HepG2 (cell line): ENCODE data around the gene NKAIN2. TPM values are rescaled to one million over a fixed set of nuclear protein-coding genes. Genes with fewer than 3 reads are reported as not detected.

Experiments
- ATAC-seq: fragments of 200-7000 bp; cut with Tn5 transposase; 3 replicates; pipeline ENCODE4 v1.9.1; 2020; ENCODE audit warnings: mild to moderate bottlenecking, moderate library complexity
- BruUV-seq: library from RNA; stranded (reverse); fragments of 400-500 nt; replicated peaks from 2 replicates; lab custom pipeline; 2021; lab: Mats Ljungman, UMichigan
- CTCF ChIA-PET: fragments of 300-600 bp; formaldehyde crosslinking; extraction: SDS; loops from one replicate; lab custom pipeline; 2021; ENCODE audit warnings: low total read pairs, inconsistent platforms, low intra/inter-chr PET ratio; lab: Yijun Ruan, JAX
- POLR2A ChIA-PET: fragments of 350-600 bp; sonication (Branson Sonifier 250); formaldehyde crosslinking; loops from one replicate; lab custom pipeline; 2020; ENCODE audit warnings: antibody characterized with exemption, inconsistent platforms; lab: Yijun Ruan, JAX
- DNase-seq: peaks from one replicate; pipeline ENCODE4 v3.0.0-alpha.2; 2015; ENCODE audit warnings: low spot score
- FAIRE-seq: peaks from 3 replicates; lab custom pipeline; 2011; peaks lifted over from hg19 to GRCh38; lab: Jason Lieb, UNC
- H2AFZ ChIP-seq: one replicate; pipeline ENCODE4 v1.6.1; 2011; ENCODE audit warnings: low read length, inconsistent platforms
- H3K27ac ChIP-seq: fragments of 300-600 bp; 3 replicates; pipeline ENCODE4 v1.8.0; 2011; ENCODE audit warnings: mixed run types, mild to moderate bottlenecking, mixed read lengths, low read length, inconsistent platforms; ENCODE audit not compliant: insufficient read depth; ENCODE audit errors: extremely low read length
- H3K27me3 ChIP-seq, 2 experiments: fragments of 200-600 bp in 1 of 2; 2 replicates in 1 of 2; 3 replicates in 1 of 2; pipeline versions ENCODE4 v1.6.0 to v1.8.0; 2011; ENCODE audit warnings: low read length in 2 of 2, mild to moderate bottlenecking in 2 of 2, moderate library complexity in 2 of 2, inconsistent platforms in 1 of 2; ENCODE audit not compliant: insufficient read depth in 2 of 2, control insufficient read depth in 1 of 2
- H3K36me3 ChIP-seq, 2 experiments: fragments of 200-600 bp in 1 of 2; replicated peaks in 1 of 2; 2 replicates in 1 of 2; 3 replicates in 1 of 2; pipeline versions ENCODE4 v1.5.1 to v1.8.0; 2011; ENCODE audit warnings: low read length in 2 of 2, inconsistent platforms in 1 of 2; ENCODE audit not compliant: insufficient read depth in 2 of 2, control insufficient read depth in 1 of 2
- H3K4me1 ChIP-seq: 2 replicates; pipeline ENCODE4 v1.5.1; 2012; ENCODE audit warnings: low read length, inconsistent platforms; ENCODE audit not compliant: insufficient read depth
- H3K4me2 ChIP-seq: 2 replicates; pipeline ENCODE4 v1.6.0; 2011; ENCODE audit warnings: low read depth, low read length, inconsistent platforms
- H3K4me3 ChIP-seq, 3 experiments: fragments of 200-600 bp in 1 of 3; sonication (generic), shearing (Covaris generic) in 1 of 3; replicated peaks in 1 of 3; 2 replicates each; pipeline ENCODE4 v1.5.1; 2011 to 2016; ENCODE audit warnings: low read length in 3 of 3, inconsistent platforms in 2 of 3, low read depth in 2 of 3, mild to moderate bottlenecking in 2 of 3, control low read depth in 1 of 3, mixed read lengths in 1 of 3; ENCODE audit not compliant: insufficient read depth in 1 of 3
- H3K79me2 ChIP-seq: one replicate; pipeline ENCODE4 v1.6.1; 2011; ENCODE audit warnings: low read length, inconsistent platforms; ENCODE audit not compliant: insufficient read depth
- H3K9ac ChIP-seq: 2 replicates; pipeline ENCODE4 v1.6.0; 2011; ENCODE audit warnings: mild to moderate bottlenecking, low read depth, low read length, inconsistent platforms; ENCODE audit not compliant: insufficient read depth
- H3K9me3 ChIP-seq: 2 replicates; pipeline ENCODE4 v1.5.1; 2012; ENCODE audit warnings: mild to moderate bottlenecking, low read length
- H4K20me1 ChIP-seq: 2 replicates; pipeline ENCODE4 v1.6.0; 2011; ENCODE audit warnings: inconsistent platforms, mild to moderate bottlenecking, low read length, moderate library complexity; ENCODE audit not compliant: insufficient read depth
- BRCA1 ChIP-seq: sonication (generic); formaldehyde crosslinking; IDR thresholded peaks from 2 replicates; pipeline ENCODE4 v1.4.0; 2020; ENCODE audit warnings: missing genetic modification reagents
- HOXA3 ChIP-seq: sonication (generic); formaldehyde crosslinking; IDR thresholded peaks from 2 replicates; pipeline ENCODE4 v1.5.0; 2020; ENCODE audit warnings: missing genetic modification reagents
- POLR2AphosphoS5 ChIP-seq: IDR thresholded peaks from 2 replicates; pipeline ENCODE4 v1.6.1; 2012; ENCODE audit warnings: low read depth, low read length
- REXO4 ChIP-seq: sonication (generic); formaldehyde crosslinking; IDR thresholded peaks from 2 replicates; pipeline ENCODE4 v1.8.0; 2022; ENCODE audit warnings: missing genetic modification reagents, mild to moderate bottlenecking, borderline replicate concordance
- ZFP41 ChIP-seq: sonication (generic); formaldehyde crosslinking; IDR thresholded peaks from 2 replicates; pipeline ENCODE4 v1.4.0; 2020; ENCODE audit warnings: mild to moderate bottlenecking, missing genetic modification reagents, borderline replicate concordance
- ZNF180 ChIP-seq: sonication (generic); formaldehyde crosslinking; IDR thresholded peaks from 2 replicates; pipeline ENCODE4 v1.4.0; 2020; ENCODE audit warnings: low read depth, missing genetic modification reagents, borderline replicate concordance
- ZNF225 ChIP-seq: sonication (generic); formaldehyde crosslinking; IDR thresholded peaks from 2 replicates; pipeline ENCODE4 v1.4.0; 2020; ENCODE audit warnings: mild to moderate bottlenecking, missing genetic modification reagents
- ZNF652 ChIP-seq: IDR thresholded peaks from 2 replicates; pipeline ENCODE4 v1.6.1; 2016; ENCODE audit warnings: low read depth, borderline replicate concordance
- ZNF746 ChIP-seq: sonication (generic); formaldehyde crosslinking; IDR thresholded peaks from 2 replicates; pipeline ENCODE4 v1.8.0; 2022; ENCODE audit warnings: mild to moderate bottlenecking, missing genetic modification reagents
- ZNF749 ChIP-seq: sonication (generic); formaldehyde crosslinking; IDR thresholded peaks from 2 replicates; pipeline ENCODE4 v1.8.0; 2022; ENCODE audit warnings: mild to moderate bottlenecking, missing genetic modification reagents, moderate library complexity, borderline replicate concordance
- ZNF883 ChIP-seq: sonication (generic); formaldehyde crosslinking; IDR thresholded peaks from 2 replicates; pipeline ENCODE4 v1.5.1; 2020; ENCODE audit warnings: mild to moderate bottlenecking, missing genetic modification reagents; ENCODE audit errors: not compliant biosample characterization
- WGBS: methylation state at CpG from one replicate; pipeline ENCODE4 v1.1.6; 2017; ENCODE audit warnings: low lambda C conversion rate; 5-methylcytosine and 5-hydroxymethylcytosine counted together
- in situ Hi-C: cut with HindIII; loops from 2 replicates; pipeline ENCODE4 v1.10.0; 2017; ENCODE audit warnings: low pct_unique_long_range_greater_than_20kb; ENCODE audit not compliant: extremely low pct_ligation_motif_present
- intact Hi-C: fragments of 100-400 bp; cut with micrococcal nuclease; formaldehyde crosslinking; loops from one replicate; pipeline ENCODE4 v1.10.0; 2022; ENCODE audit not compliant: unreplicated experiment
- polyA plus RNA-seq, 8 experiments: library from polyadenylated mRNA; depleted of rRNA in 3 of 8; stranded (reverse) in 7 of 8; unstranded in 1 of 8; fragments of >200 nt; fragmentation: Illumina TruSeq in 4 of 8; extraction: Trizol in 4 of 8; gene quantifications; 2 replicates each; pipeline versions ENCODE4 v1.2.1 to v1.2.3, GENCODE V29; 2011 to 2016; ENCODE audit warnings: low read depth in 4 of 8, missing spikeins in 1 of 8, mixed read lengths in 1 of 8; ENCODE audit not compliant: insufficient read depth in 1 of 8
- total RNA-seq, 5 experiments: library from RNA; depleted of rRNA; stranded (reverse); fragments of >200 nt; fragmentation: Illumina TruSeq; extraction: Trizol; gene quantifications; 2 replicates each; pipeline ENCODE4 v1.2.3, GENCODE V29; 2016; ENCODE audit warnings: low read depth in 1 of 5
- TF ChIP-seq, protein P1 (sequence below): fragments of 450-650 bp; IDR thresholded peaks from 2 replicates; pipeline ENCODE4 v1.6.1; 2017; ENCODE audit warnings: mild to moderate bottlenecking
- TF ChIP-seq, protein P2 (sequence below): IDR thresholded peaks from 2 replicates; pipeline ENCODE4 v1.6.1; 2012; ENCODE audit warnings: low read depth, low read length, improper control_type of control experiment

The NKAIN2 gene
- total and polyA plus RNA-seq, 2 of the 13 experiments (the other 11 are each of a cell fraction or from before 2014, with no cell fraction given): not detected

DNA sequence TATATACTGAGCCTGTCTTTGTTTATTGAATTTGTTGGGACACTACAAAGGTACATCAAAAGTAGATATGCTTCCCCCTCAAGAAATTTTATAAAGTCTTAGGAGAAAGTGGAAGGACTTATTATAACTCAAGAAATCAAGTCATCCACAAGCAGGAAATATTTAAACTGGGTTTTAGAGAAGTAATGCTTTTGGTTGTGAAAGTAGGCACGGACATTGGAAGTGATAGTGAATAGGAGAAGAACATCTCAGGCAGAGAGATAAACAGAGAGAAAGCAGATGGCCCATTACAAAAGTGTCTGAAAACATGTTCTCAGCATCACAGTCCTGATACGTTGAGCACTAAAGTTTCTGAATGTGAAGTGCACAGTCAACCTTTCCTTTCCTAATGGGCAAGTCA is 742.9 kb downstream of the NKAIN2 start:
- H3K4me2 ChIP-seq: no peak overlapping the region
- no peaks in the 10 kb centered on the region for H3K36me3 ChIP-seq
- ATAC-seq (no peak), DNase-seq (no peak), FAIRE-seq (no peak)
- in situ Hi-C loops (no loop called here), intact Hi-C loops (no loop called here)
- H2AFZ ChIP-seq: no peak overlapping the region
- H3K4me1 ChIP-seq: no peaks in the 10 kb centered on the region
- no peak overlapping the region for H3K9ac ChIP-seq
- H3K27me3 ChIP-seq: no peaks in the 10 kb centered on the region
- H4K20me1 ChIP-seq: no peaks in the 10 kb centered on the region
- TF ChIP-seq ZNF225 (CRISPR knock-in tag) (no peak), REXO4 (CRISPR knock-in tag) (no peak), ZNF746 (CRISPR knock-in tag) (no peak), ZNF652 (CRISPR knock-in tag) (no peak), POLR2AphosphoS5 (no peak), ZNF180 (CRISPR knock-in tag) (no peak), BRCA1 (no peak), HOXA3 (CRISPR knock-in tag) (no peak), ZNF749 (CRISPR knock-in tag) (no peak), ZNF883 (CRISPR knock-in tag) (no peak), ZFP41 (CRISPR knock-in tag) (no peak)
- TF ChIP-seq, protein P1, sequence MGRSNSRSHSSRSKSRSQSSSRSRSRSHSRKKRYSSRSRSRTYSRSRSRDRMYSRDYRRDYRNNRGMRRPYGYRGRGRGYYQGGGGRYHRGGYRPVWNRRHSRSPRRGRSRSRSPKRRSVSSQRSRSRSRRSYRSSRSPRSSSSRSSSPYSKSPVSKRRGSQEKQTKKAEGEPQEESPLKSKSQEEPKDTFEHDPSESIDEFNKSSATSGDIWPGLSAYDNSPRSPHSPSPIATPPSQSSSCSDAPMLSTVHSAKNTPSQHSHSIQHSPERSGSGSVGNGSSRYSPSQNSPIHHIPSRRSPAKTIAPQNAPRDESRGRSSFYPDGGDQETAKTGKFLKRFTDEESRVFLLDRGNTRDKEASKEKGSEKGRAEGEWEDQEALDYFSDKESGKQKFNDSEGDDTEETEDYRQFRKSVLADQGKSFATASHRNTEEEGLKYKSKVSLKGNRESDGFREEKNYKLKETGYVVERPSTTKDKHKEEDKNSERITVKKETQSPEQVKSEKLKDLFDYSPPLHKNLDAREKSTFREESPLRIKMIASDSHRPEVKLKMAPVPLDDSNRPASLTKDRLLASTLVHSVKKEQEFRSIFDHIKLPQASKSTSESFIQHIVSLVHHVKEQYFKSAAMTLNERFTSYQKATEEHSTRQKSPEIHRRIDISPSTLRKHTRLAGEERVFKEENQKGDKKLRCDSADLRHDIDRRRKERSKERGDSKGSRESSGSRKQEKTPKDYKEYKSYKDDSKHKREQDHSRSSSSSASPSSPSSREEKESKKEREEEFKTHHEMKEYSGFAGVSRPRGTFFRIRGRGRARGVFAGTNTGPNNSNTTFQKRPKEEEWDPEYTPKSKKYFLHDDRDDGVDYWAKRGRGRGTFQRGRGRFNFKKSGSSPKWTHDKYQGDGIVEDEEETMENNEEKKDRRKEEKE: no peak
- TF ChIP-seq, protein P2, sequence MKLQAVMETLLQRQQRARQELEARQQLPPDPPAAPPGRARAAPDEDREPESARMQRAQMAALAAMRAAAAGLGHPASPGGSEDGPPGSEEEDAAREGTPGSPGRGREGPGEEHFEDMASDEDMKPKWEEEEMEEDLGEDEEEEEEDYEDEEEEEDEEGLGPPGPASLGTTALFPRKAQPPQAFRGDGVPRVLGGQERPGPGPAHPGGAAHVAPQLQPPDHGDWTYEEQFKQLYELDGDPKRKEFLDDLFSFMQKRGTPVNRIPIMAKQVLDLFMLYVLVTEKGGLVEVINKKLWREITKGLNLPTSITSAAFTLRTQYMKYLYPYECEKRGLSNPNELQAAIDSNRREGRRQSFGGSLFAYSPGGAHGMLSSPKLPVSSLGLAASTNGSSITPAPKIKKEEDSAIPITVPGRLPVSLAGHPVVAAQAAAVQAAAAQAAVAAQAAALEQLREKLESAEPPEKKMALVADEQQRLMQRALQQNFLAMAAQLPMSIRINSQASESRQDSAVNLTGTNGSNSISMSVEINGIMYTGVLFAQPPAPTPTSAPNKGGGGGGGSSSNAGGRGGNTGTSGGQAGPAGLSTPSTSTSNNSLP: no peak
- ChIA-PET POLR2A (no interaction called here), CTCF (no interaction called here)
- BruUV-seq: no TSS peak
- H3K4me3 ChIP-seq: no peak overlapping the region
- H3K27ac ChIP-seq: no peak overlapping the region
- H3K9me3 ChIP-seq: no peaks in the 10 kb centered on the region
- H3K79me2 ChIP-seq: no peaks in the 10 kb centered on the region
- WGBS: 2% methylated on average over 2 of the region's 2 CpGs
